Tibial artery (tissue), 4 donors: ENCODE measurements around the gene ICA1.

Source experiments
- DNase-seq, 2 donors: peaks; one replicate each; pipeline ENCODE4 v3.0.0-alpha.2; 2019
- H3K27ac ChIP-seq, 2 donors: fragments of 200-600 bp; sonication (generic) in 1 of 2; 1 replicate in 1 of 2; 2 replicates in 1 of 2; pipeline ENCODE4 v1.5.1; 2018 to 2019; ENCODE audit warnings: mild to moderate bottlenecking in 1 of 2
- H3K27me3 ChIP-seq, 2 donors: fragments of 200-600 bp; sonication (generic) in 1 of 2; one replicate each; pipeline versions ENCODE4 v1.5.1 to v1.6.0; 2016 to 2019
- H3K36me3 ChIP-seq, 3 donors: fragments of 200-600 bp; sonication (generic) in 2 of 3; one replicate each; pipeline ENCODE4 v1.5.1; 2016 to 2019; ENCODE audit warnings: mild to moderate bottlenecking in 2 of 3
- H3K4me1 ChIP-seq, 4 donors: fragments of 200-600 bp; sonication (generic) in 2 of 4; 1 replicate in 3 of 4; 2 replicates in 1 of 4; pipeline ENCODE4 v1.5.1; 2016 to 2019
- H3K4me3 ChIP-seq, 2 donors: fragments of 200-600 bp; sonication (generic) in 1 of 2; 1 replicate in 1 of 2; 2 replicates in 1 of 2; pipeline ENCODE4 v1.5.1; 2018 to 2019; ENCODE audit warnings: mild to moderate bottlenecking in 2 of 2
- H3K9me3 ChIP-seq, 3 donors: fragments of 200-600 bp; sonication (generic) in 1 of 3; one replicate each; pipeline ENCODE4 v1.5.1; 2016 to 2019
- intact Hi-C: fragments of 100-400 bp; cut with DNase I; formaldehyde crosslinking; loops from one replicate; pipeline ENCODE4 v1.15.0; 2023; ENCODE audit warnings: low total_unique reads
- TF ChIP-seq, protein P1 (sequence below), 2 experiments: fragments of 200-600 bp in 1 of 2; fragments of 450-650 bp in 1 of 2; IDR thresholded peaks; one replicate each; pipeline ENCODE4 v1.5.1; 2017 to 2019; ENCODE audit warnings: antibody characterized with exemption in 2 of 2, mild to moderate bottlenecking in 1 of 2, moderate library complexity in 1 of 2

The ICA1 gene

DNA sequence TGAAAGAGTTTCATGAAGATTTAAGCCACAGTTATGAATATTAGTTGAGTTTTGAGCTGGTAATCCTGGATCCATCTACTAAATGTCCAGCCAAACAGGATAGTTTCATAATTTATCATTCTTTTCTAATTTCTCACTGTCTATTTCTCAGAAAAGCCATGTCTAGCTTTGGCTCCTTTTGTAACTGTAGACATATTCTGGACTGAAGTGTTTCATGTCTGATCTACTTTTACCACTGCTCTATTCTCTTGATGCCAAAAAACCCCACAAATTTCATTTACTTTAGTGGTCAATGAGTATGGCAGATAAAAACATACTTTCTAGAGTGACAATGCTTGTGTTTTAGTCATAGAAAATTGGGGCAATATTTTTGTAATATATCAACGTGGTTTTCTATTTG lies 61.2 kb downstream of the ICA1 start:
- H3K9me3 ChIP-seq, result no peaks in the 10 kb centered on the region
- TF ChIP-seq, protein P1, sequence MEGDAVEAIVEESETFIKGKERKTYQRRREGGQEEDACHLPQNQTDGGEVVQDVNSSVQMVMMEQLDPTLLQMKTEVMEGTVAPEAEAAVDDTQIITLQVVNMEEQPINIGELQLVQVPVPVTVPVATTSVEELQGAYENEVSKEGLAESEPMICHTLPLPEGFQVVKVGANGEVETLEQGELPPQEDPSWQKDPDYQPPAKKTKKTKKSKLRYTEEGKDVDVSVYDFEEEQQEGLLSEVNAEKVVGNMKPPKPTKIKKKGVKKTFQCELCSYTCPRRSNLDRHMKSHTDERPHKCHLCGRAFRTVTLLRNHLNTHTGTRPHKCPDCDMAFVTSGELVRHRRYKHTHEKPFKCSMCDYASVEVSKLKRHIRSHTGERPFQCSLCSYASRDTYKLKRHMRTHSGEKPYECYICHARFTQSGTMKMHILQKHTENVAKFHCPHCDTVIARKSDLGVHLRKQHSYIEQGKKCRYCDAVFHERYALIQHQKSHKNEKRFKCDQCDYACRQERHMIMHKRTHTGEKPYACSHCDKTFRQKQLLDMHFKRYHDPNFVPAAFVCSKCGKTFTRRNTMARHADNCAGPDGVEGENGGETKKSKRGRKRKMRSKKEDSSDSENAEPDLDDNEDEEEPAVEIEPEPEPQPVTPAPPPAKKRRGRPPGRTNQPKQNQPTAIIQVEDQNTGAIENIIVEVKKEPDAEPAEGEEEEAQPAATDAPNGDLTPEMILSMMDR (IDR thresholded peaks at IDR 0.05), result no peak
- no peaks in the 10 kb centered on the region for H3K36me3 ChIP-seq
- intact Hi-C loops, result loop anchor here (10.0 kb wide), 1 partner anchor 136 kb away; no protein-coding TSS in a partner anchor
- H3K27ac ChIP-seq, result no peak overlapping the region
- no peak overlapping the region for H3K4me3 ChIP-seq
- peaks cover 0 to 14% (median 2%) of the 10 kb centered on the region in 4 donors for H3K4me1 ChIP-seq
- H3K27me3 ChIP-seq, result no peaks in the 10 kb centered on the region
- no peak for DNase-seq

DNA sequence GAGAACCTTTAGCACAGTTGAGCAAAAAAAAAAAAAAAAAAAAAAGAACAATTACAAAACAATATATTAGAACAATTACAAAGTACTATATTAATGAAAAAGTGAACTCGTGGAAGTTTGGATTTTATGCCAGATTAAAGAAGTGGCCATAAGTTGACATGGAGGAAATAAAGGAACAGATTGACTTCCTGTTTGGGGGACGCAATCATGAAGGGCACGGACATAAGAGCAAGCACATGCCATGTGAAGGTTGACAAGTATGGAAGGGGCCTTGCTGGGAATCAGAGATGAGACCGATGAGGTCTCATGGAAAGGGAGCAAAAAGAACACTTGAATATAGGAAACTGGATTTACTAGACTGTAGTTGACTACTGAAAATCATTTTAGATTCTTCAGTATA lies 61.7 kb downstream of the ICA1 start:
- intact Hi-C loops, result loop anchor here (10.0 kb wide), 1 partner anchor 136 kb away; no protein-coding TSS in a partner anchor
- peaks cover 0 to 10% (median 1%) of the 10 kb centered on the region in 4 donors for H3K4me1 ChIP-seq
- DNase-seq, result no peak

DNA sequence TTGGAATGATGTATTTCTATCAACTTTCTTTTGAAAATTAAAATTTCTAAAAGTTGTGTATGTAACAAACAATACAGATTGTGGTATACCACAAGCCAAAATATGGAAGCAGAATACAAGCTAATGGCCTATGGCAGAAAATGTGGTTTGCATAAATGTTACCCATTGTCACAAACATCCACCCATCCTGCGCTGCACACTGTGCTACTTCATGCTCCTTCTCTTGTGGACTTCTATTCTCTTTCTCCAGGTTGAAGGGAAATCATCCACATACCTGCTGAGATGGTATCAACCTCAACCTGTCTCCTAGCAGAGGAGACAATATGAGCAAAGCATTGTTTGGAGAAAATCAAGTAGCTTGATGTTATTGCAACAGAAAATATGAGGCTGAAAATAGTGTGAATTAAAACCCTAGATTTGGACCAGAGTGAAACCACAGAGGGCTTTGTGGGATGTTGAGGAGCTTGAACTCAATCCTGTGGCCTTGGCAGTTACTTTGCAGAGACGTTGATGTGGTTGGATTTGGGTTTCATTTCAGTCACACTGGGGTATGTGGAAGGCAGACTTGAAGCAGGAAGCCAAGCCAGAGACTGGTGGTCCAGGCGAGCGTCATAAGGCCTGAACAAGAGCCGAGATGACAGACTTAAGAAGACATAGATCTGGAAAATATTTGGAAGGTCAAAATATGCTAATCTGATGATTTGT lies 63.8 kb downstream of the ICA1 start:
- TF ChIP-seq, protein P1 (IDR thresholded peaks at IDR 0.05), result no peak
- Histone ChIP-seq H3K9me3 (no peaks in the 10 kb centered on the region), H3K36me3 (no peaks in the 10 kb centered on the region), H3K27me3 (no peaks in the 10 kb centered on the region), H3K4me3 (no peak overlapping the region), H3K27ac (no peak overlapping the region), H3K4me1 (peaks cover 0 to 5% (median 0%) of the 10 kb centered on the region in 4 donors)
- DNase-seq, result no peak
- intact Hi-C loops, result loop anchor here (10.0 kb wide), 1 partner anchor 233 kb away; the partner anchor contains the start of gene GLCCI1

More for the DNA sequence above, 61.7 kb downstream of the ICA1 start:
- Histone ChIP-seq H3K36me3 (no peaks in the 10 kb centered on the region), H3K27ac (no peak overlapping the region), H3K4me3 (no peak overlapping the region), H3K27me3 (no peaks in the 10 kb centered on the region), H3K9me3 (no peaks in the 10 kb centered on the region)
- TF ChIP-seq, protein P1 (IDR thresholded peaks at IDR 0.05), result no peak

DNA sequence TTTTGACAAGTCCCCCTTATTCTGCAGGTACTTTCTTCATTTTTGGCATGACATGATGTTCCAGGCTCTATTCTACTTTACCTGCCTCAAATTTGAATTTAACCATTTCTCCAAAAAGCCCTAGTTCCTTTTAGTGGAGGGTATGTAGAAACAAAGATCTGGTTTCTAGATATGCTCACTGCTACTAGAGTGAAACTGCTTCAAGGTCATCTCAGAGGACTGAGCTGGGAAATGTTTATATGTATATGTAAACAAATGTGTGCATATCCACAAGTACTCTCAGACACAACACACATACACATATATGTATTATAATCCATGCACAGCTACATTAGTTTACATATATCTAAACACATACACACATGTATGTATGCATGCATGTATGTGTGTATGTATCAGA lies 69.1 kb downstream of the ICA1 start:
- no peaks in the 10 kb centered on the region for H3K27me3 ChIP-seq
- H3K9me3 ChIP-seq, result no peaks in the 10 kb centered on the region
- H3K36me3 ChIP-seq, result no peaks in the 10 kb centered on the region
- TF ChIP-seq, protein P1 (IDR thresholded peaks at IDR 0.05), result no peak
- no peak overlapping the region for H3K27ac ChIP-seq
- H3K4me1 ChIP-seq, result no peaks in the 10 kb centered on the region
- H3K4me3 ChIP-seq, result no peak overlapping the region
- no peak for DNase-seq
- intact Hi-C loops, result loop anchor here (10.0 kb wide), 1 partner anchor 228 kb away; the partner anchor contains the start of gene GLCCI1

DNA sequence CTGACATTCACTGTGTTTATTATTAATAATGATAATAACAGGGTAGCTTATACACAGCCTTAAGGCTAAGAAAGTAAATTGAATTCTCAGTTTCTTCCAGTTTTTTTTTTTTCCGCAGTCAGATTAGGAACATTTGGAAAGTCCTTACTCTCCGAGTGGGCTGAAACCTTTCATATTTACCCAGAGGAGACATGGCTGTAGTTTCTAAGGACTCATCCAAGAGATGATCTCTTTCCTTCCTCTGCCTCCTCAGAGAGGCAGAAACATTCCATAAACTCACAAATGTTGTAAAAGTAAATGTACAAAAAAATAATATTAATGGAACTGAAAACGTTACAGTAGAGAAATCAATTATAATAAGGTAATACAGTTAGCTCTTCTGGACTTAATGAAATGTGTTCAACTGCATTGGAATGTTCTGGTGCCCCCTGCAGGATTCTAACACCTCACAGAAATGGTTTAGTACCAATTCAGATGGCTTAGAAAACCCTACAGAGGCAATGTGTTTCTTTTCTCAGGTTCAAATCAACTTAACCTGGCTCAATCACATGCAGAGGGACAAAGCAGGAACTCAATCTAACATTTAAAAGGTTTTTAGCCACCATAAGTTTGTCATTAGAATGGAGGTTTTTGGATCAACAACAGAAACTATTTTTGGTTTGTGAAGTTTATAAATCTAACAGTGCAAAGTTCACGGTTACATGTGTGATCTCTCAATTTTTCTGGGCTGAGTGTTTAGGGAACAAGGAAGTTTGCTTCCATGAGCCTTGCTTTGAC lies 71.7 kb downstream of the ICA1 start:
- Histone ChIP-seq H3K27ac (no peak overlapping the region), H3K27me3 (no peaks in the 10 kb centered on the region), H3K36me3 (no peaks in the 10 kb centered on the region), H3K4me1 (no peaks in the 10 kb centered on the region), H3K4me3 (no peak overlapping the region), H3K9me3 (no peaks in the 10 kb centered on the region)
- TF ChIP-seq, protein P1 (IDR thresholded peaks at IDR 0.05), result peak; percentile 54 to 57
- peak in 1 of 2 donors; percentile 59 for DNase-seq
- intact Hi-C loops, result loop anchor here (10.0 kb wide), 1 partner anchor 226 kb away; the partner anchor contains the start of gene GLCCI1
